ENCODE measurements around the gene MRPS21. TPM values are rescaled to one million over a fixed set of nuclear protein-coding genes. Genes with fewer than 3 reads are reported as not detected.
A peak's percentile ranks its signal among the peaks of the same experiment; 100 is the strongest.

Gene MRPS21
- total RNA-seq, 1 donor from 2014 or later = 65.6 TPM

DNA sequence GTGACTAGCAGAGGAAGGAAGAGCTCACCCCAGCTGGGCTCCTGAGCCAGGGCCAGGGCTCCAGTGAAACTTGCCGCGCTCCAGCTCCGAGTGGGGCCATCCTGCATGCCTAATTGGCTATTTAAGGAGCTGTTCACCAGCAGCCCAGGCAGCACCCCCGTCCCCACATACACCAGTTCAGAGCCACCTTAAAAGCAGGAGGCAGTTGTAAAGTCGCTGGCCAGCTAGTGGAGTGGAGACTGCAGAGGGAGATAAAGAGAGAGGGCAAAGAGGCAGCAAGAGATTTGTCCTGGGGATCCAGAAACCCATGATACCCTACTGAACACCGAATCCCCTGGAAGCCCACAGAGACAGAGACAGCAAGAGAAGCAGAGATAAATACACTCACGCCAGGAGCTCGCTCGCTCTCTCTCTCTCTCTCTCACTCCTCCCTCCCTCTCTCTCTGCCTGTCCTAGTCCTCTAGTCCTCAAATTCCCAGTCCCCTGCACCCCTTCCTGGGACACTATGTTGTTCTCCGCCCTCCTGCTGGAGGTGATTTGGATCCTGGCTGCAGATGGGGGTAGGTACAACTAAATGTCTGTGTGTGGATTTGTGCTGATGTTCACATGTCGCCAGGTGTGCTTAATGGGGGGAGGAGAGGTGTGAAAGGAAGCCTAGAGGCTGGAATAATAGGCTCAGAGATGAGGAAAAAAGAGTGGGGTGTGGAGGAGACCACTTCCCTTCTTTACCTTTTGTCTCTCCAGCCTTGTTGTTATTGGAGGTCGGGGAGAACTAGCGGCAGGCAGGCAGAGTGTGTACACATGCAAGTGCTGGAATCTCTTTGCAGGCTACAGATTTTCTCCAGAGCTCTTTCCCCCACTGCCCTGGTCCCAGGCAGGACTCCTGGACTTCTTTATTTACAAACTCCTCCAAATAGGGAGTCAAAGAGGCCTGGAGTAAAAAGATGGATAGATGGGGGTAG, 35.8 kb upstream of the MRPS21 start, which contains the start of gene CA14:
CA14 (plus strand) TSS at position 151 of the 962 bp plus-strand sequence; CDS start at position 506, 355 bp downstream.
- Mint-ChIP-seq H3K27ac (peak within 1 kb of the TSS; percentile 89), H3K4me3 (peak within 1 kb of the TSS; percentile 67), H3K4me1 (peaks cover 54% of the 10 kb centered on the region), H3K9me3 (no peaks in the 10 kb centered on the region), H3K36me3 (no peaks in the 10 kb centered on the region), H3K27me3 (ENCODE audit: low read depth) (no peaks in the 10 kb centered on the region)
- no peak for DNase-seq (ENCODE audit: low spot score in 2 of 2, unreplicated experiment in 2 of 2)
- TF ChIP-seq, protein P1, sequence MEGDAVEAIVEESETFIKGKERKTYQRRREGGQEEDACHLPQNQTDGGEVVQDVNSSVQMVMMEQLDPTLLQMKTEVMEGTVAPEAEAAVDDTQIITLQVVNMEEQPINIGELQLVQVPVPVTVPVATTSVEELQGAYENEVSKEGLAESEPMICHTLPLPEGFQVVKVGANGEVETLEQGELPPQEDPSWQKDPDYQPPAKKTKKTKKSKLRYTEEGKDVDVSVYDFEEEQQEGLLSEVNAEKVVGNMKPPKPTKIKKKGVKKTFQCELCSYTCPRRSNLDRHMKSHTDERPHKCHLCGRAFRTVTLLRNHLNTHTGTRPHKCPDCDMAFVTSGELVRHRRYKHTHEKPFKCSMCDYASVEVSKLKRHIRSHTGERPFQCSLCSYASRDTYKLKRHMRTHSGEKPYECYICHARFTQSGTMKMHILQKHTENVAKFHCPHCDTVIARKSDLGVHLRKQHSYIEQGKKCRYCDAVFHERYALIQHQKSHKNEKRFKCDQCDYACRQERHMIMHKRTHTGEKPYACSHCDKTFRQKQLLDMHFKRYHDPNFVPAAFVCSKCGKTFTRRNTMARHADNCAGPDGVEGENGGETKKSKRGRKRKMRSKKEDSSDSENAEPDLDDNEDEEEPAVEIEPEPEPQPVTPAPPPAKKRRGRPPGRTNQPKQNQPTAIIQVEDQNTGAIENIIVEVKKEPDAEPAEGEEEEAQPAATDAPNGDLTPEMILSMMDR (IDR thresholded peaks at IDR 0.05; ENCODE audit: unreplicated experiment) = no peak

DNA sequence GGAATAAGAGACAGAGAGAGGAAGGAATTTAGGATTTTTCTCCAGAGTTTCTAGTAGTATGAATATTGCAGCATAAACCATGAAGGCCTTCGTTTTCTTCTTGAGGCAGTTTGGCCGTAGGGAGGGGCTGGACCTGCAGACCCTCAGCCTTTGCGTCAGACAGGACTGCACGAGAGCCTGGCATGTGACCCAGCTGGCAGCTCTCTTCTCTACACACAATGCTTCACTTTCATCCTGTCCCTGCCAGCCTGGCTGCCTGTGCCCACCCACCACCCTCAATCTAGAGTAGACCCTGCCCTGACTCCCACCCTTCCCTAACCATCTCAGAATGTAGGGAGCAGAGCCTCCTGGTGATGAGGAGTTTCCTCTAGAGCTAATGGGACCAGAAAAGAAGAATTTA, 34.4 kb upstream of the MRPS21 start:
- Mint-ChIP-seq H3K4me3 (peak overlapping the region; percentile 67), H3K36me3 (no peaks in the 10 kb centered on the region), H3K27ac (peak overlapping the region; percentile 89), H3K27me3 (ENCODE audit: low read depth) (no peaks in the 10 kb centered on the region), H3K9me3 (no peaks in the 10 kb centered on the region), H3K4me1 (peaks cover 54% of the 10 kb centered on the region)
- TF ChIP-seq, protein P1 (IDR thresholded peaks at IDR 0.05; ENCODE audit: unreplicated experiment) = no peak
- no peak for DNase-seq (ENCODE audit: low spot score in 2 of 2, unreplicated experiment in 2 of 2)

DNA sequence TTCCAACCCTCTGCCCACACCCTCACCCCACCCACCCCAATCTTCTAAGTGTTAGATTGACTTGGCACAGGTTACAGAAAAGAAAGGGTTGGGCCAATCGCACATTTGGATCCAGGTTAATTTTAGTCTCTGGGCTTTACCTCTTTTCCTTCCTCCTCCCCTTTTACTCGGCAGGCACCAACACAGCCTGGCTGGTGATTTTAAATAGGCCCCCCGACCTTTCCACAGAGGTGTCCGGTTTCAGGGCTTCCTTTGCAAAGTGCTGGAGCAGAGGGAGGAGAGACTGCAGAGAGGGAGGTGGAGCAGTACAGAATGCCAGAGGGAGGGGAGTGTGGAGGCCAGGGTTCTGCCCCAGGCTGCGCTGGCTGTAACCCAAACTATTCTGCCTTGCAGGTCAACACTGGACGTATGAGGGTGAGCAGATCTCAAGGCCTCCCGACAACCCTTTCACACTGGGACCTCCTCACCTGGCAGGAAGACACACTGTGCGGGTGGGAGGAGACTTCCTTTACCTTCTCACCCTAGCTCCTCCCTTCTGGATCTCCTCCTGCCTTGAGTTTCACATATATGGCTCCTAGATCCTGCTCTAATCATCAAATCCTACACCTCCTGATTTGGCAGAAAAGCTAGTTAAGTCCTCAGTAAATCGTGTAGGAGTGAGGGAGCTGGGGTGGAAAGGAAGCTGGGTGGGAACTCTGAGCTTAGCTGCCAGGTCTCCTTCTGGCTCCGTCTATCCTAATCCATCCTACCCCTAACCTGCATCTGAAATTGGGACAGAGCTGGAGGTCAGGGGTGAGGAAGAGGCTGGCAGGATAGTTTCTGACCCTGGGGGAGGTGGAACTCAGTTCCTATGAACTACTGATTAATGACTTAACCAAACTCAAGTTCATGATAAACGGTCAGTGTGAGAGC, 33.6 kb upstream of the MRPS21 start:
- Mint-ChIP-seq H3K4me3 (peak overlapping the region; percentile 67), H3K9me3 (no peaks in the 10 kb centered on the region), H3K4me1 (peaks cover 54% of the 10 kb centered on the region), H3K36me3 (peaks cover 6% of the 10 kb centered on the region), H3K27ac (peak overlapping the region; percentile 89), H3K27me3 (ENCODE audit: low read depth) (no peaks in the 10 kb centered on the region)
- TF ChIP-seq, protein P1 (IDR thresholded peaks at IDR 0.05; ENCODE audit: unreplicated experiment) = no peak
- peak in 1 of 2 experiments; percentile 66 for DNase-seq (ENCODE audit: low spot score in 2 of 2, unreplicated experiment in 2 of 2)

DNA sequence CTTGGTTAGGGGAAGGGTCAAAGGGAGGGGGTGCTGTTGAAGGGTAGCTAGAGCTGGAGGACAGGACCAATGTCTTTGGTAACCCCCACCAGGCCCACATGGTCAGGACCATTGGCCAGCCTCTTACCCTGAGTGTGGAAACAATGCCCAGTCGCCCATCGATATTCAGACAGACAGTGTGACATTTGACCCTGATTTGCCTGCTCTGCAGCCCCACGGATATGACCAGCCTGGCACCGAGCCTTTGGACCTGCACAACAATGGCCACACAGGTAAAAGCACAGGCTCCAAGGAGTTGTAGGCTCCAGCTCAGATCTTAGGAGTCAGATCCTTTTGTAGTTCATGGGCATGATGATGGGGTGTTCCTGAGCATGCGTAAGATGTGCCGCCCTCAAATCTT, 32.3 kb upstream of the MRPS21 start:
- Mint-ChIP-seq H3K4me3 (no peak overlapping the region), H3K4me1 (peaks cover 43% of the 10 kb centered on the region), H3K9me3 (no peaks in the 10 kb centered on the region), H3K27me3 (ENCODE audit: low read depth) (no peaks in the 10 kb centered on the region), H3K36me3 (peaks cover 6% of the 10 kb centered on the region), H3K27ac (no peak overlapping the region)
- DNase-seq (ENCODE audit: low spot score in 2 of 2, unreplicated experiment in 2 of 2) = no peak
- TF ChIP-seq, protein P1 (IDR thresholded peaks at IDR 0.05; ENCODE audit: unreplicated experiment) = no peak

Data from mesothelial cell of epicardium (in vitro differentiated cells).